Breast epithelium (tissue), 4 donors: ENCODE data around the gene HNRNPUL1. TPM values are rescaled to one million over a fixed set of nuclear protein-coding genes. Genes with fewer than 3 reads are reported as not detected.

Source experiments
- DNase-seq, 2 donors: peaks; one replicate each; pipeline ENCODE4 v3.0.0-alpha.2; 2019; ENCODE audit warnings: low spot score in 2 of 2
- H3K27ac ChIP-seq, 2 donors: fragments of 200-600 bp; sonication (generic) in 1 of 2; one replicate each; pipeline ENCODE4 v1.5.1; 2016 to 2019; ENCODE audit warnings: mild to moderate bottlenecking in 1 of 2
- H3K27me3 ChIP-seq, 2 donors: fragments of 200-600 bp; sonication (generic) in 1 of 2; one replicate each; pipeline versions ENCODE4 v1.5.1 to v1.6.0; 2017 to 2019; ENCODE audit warnings: control low read depth in 1 of 2, mild to moderate bottlenecking in 1 of 2
- H3K36me3 ChIP-seq: fragments of 200-600 bp; one replicate; pipeline ENCODE4 v1.5.1; 2019
- H3K4me1 ChIP-seq, 2 donors: fragments of 200-600 bp; sonication (generic); one replicate each; pipeline ENCODE4 v1.5.1; 2016 to 2019; ENCODE audit warnings: control low read depth in 1 of 2
- H3K4me3 ChIP-seq, 3 donors: fragments of 200-600 bp; sonication (generic); 1 replicate in 2 of 3; 2 replicates in 1 of 3; pipeline ENCODE4 v1.5.1; 2016 to 2019; ENCODE audit warnings: mild to moderate bottlenecking in 3 of 3, moderate library complexity in 2 of 3
- H3K9me3 ChIP-seq, 2 donors: fragments of 200-600 bp; sonication (generic) in 1 of 2; one replicate each; pipeline ENCODE4 v1.5.1; 2016 to 2019; ENCODE audit warnings: control low read depth in 1 of 2
- CTCF ChIP-seq, 3 donors: fragments of 450-650 bp; IDR thresholded peaks; one replicate each; pipeline ENCODE4 v1.5.1; 2016 to 2017; ENCODE audit warnings: antibody characterized with exemption in 3 of 3, mild to moderate bottlenecking in 3 of 3, moderate library complexity in 3 of 3
- POLR2A ChIP-seq: fragments of 450-650 bp; IDR thresholded peaks from one replicate; pipeline ENCODE4 v1.6.1; 2016; ENCODE audit warnings: antibody characterized with exemption, mild to moderate bottlenecking, moderate library complexity
- POLR2AphosphoS5 ChIP-seq, 3 donors: sonication (generic); formaldehyde crosslinking; IDR thresholded peaks; one replicate each; pipeline ENCODE4 v1.6.1; 2017; ENCODE audit warnings: antibody characterized with exemption in 3 of 3
- intact Hi-C: fragments of 100-400 bp; cut with DNase I; formaldehyde crosslinking; loops from one replicate; pipeline ENCODE4 v1.15.1; 2023; ENCODE audit warnings: low total_unique reads
- total RNA-seq, 3 donors: library from RNA; depleted of rRNA; stranded (reverse); fragments of >200 nt; gene quantifications; one replicate each; pipeline ENCODE4 v1.1.0, GENCODE V29; 2016

HNRNPUL1 gene
- total RNA-seq, 3 donors from 2014 or later, result 116 to 146 (median 125) TPM

GRCh38 chr19:41263042-41263849 lies 926 bp upstream of the HNRNPUL1 start:
- peak; percentile 83 for TF ChIP-seq POLR2A
- TF ChIP-seq CTCF (IDR thresholded peaks at IDR 0.05), result no peak
- TF ChIP-seq POLR2AphosphoS5 (IDR thresholded peaks at IDR 0.05), result peak; percentile 42 to 89 (median 81)
- intact Hi-C loops, result no loop called here
- Histone ChIP-seq H3K4me1 (peaks cover 0 to 12% of the 10 kb centered on the region in 2 donors), H3K27me3 (no peaks in the 10 kb centered on the region), H3K27ac (peak overlapping the region; percentile 98 to 100), H3K9me3 (no peaks in the 10 kb centered on the region), H3K4me3 (peak overlapping the region; percentile 73 to 87 (median 75)), H3K36me3 (no peaks in the 10 kb centered on the region)
- DNase-seq, result peak; percentile 66 to 71

- Histone ChIP-seq H3K4me3 (peak overlapping the region; percentile 73 to 99 (median 91)), H3K9me3 (no peaks in the 10 kb centered on the region), H3K27ac (peak overlapping the region; percentile 98 to 100), H3K27me3 (no peaks in the 10 kb centered on the region), H3K36me3 (peaks cover 6% of the 10 kb centered on the region), H3K4me1 (peaks cover 0 to 12% of the 10 kb centered on the region in 2 donors)
- intact Hi-C loops, result loop anchor here (5.0 kb wide), 1 partner anchor 57 kb away; no protein-coding TSS in a partner anchor
- TF ChIP-seq POLR2AphosphoS5 (IDR thresholded peaks at IDR 0.05) (no peak), CTCF (IDR thresholded peaks at IDR 0.05) (no peak), POLR2A (no peak)
- DNase-seq, result peak; percentile 54 to 56
Measured at GRCh38 chr19:41264581-41265394, 616 bp downstream of the HNRNPUL1 start.

- DNase-seq, result peak in 1 of 2 donors; percentile 55
- TF ChIP-seq POLR2A (no peak), CTCF (IDR thresholded peaks at IDR 0.05) (no peak), POLR2AphosphoS5 (IDR thresholded peaks at IDR 0.05) (no peak)
- intact Hi-C loops, result loop anchor here (5.0 kb wide), 1 partner anchor 58 kb away; no protein-coding TSS in a partner anchor
- peak overlapping the region; percentile 98 to 100 for H3K27ac ChIP-seq
- H3K27me3 ChIP-seq, result no peaks in the 10 kb centered on the region
- H3K4me3 ChIP-seq, result peak overlapping the region; percentile 73 to 99 (median 91)
- peaks cover 0 to 12% of the 10 kb centered on the region in 2 donors for H3K4me1 ChIP-seq
- no peaks in the 10 kb centered on the region for H3K9me3 ChIP-seq
- H3K36me3 ChIP-seq, result peaks cover 6% of the 10 kb centered on the region
Measured at GRCh38 chr19:41265395-41266153, 1.4 kb downstream of the HNRNPUL1 start.

GRCh38 chr19:41269055-41269454 lies 4.9 kb downstream of the HNRNPUL1 start:
- peaks cover 31% of the 10 kb centered on the region for H3K36me3 ChIP-seq
- H3K4me1 ChIP-seq, result peaks cover 0 to 12% of the 10 kb centered on the region in 2 donors
- H3K27ac ChIP-seq, result no peak overlapping the region
- H3K4me3 ChIP-seq, result no peak overlapping the region
- H3K9me3 ChIP-seq, result no peaks in the 10 kb centered on the region
- no peaks in the 10 kb centered on the region for H3K27me3 ChIP-seq
- no peak for DNase-seq
- TF ChIP-seq POLR2AphosphoS5 (IDR thresholded peaks at IDR 0.05) (no peak), POLR2A (no peak), CTCF (IDR thresholded peaks at IDR 0.05) (no peak)
- intact Hi-C loops, result loop anchor here (5.0 kb wide), 1 partner anchor 62 kb away; no protein-coding TSS in a partner anchor
